ENCODE measurements around the gene DYTN.

DYTN gene

GRCh38 chr2:206670531-206671319 lies 47.5 kb downstream of the DYTN start:
- no peak for DNase-seq (ENCODE audit: low read depth)
- no peak for TF ChIP-seq CTCF (conservative IDR thresholded peaks at IDR 0.05; ENCODE audit: low read length)
- no peak overlapping the region for H3K4me3 ChIP-seq (ENCODE audit: low read length)

DNA sequence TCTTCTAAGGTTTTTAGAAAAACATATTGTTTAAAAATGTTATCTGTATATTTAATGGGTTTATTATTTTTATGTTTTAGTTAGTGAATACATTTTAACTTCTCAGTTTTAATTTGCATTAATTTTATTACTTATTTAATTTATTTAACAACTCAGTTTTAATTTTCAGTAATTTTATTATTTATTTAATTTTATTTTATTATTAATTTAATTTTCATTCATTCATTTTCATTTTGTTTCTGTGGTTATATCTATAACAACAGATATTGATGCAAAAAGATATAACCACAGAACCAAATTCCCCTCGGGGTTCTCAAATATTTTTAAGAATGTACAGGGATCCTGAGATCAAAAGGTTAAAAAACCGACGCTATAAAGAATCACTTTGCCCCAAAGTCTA lies 52.9 kb downstream of the DYTN start:
- no peak overlapping the region for H3K4me3 ChIP-seq (ENCODE audit: low read length)
- no peak for DNase-seq (ENCODE audit: low read depth)
- TF ChIP-seq CTCF (conservative IDR thresholded peaks at IDR 0.05; ENCODE audit: low read length) = no peak

- no peak for DNase-seq (ENCODE audit: low read depth)
- H3K4me3 ChIP-seq (ENCODE audit: low read length) = no peak overlapping the region
- TF ChIP-seq CTCF (conservative IDR thresholded peaks at IDR 0.05; ENCODE audit: low read length) = no peak
Observed at GRCh38 chr2:206657087-206657486, 61.1 kb downstream of the DYTN start.

GRCh38 chr2:206647985-206648384 lies 70.2 kb downstream of the DYTN start:
- no peak overlapping the region for H3K4me3 ChIP-seq (ENCODE audit: low read length)
- TF ChIP-seq CTCF (conservative IDR thresholded peaks at IDR 0.05; ENCODE audit: low read length) = no peak
- peak; percentile 9 for DNase-seq (ENCODE audit: low read depth)

DNA sequence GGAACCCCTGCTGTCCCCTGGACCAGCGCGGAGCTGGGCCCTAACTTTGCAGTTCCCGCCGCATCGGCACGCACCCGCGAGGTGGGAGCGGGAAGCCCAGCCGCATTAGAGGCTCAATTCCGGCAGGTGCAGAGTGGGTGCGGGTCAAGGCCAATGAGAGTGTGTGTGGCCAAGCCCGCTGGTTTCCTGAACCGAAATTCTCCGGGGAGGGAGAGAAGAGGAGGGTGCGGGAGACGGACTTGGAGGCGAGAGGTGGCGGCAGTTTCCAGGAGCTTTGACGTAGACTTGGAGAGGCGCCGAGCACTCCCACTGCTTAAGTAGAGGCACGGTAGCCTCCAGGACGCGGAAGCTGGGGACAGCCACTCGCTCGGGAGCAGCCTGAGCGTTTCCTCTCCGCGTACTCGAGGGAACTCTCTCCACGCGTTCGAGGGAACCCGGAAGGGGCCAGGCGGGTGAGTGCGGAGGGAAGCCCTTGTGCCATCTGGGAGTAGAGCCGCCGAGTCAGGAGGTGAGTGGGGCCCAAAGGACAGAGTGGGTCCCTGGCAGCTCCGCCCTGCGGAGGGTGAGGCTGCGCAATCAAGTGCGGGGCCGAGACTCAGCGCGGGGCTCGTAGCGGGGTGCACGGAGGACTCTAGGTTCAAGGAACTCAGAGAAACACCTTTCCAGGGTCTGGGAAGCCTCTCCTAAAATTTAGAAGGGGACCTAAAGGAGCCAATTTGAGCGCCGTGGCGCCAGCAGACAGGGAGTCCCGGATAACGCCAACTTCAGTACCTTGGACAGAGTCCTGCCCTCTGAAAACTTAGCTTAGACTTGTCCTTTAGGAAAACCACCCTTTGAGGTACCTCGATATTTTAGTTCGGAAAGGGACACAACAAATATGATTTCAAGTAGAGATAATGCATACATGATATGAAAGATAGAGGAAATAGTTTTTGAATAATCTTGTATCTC lies 75.8 kb downstream of the DYTN start, which contains the start of gene FAM237A:
TSS of gene FAM237A (plus strand) at position 413 of the 951 bp plus-strand sequence. CDS start 1,750 bp downstream, outside the sequence.
- no peak for TF ChIP-seq CTCF (conservative IDR thresholded peaks at IDR 0.05; ENCODE audit: low read length)
- H3K4me3 ChIP-seq (ENCODE audit: low read length) = no peak within 1 kb of the TSS
- DNase-seq (ENCODE audit: low read depth) = peak; percentile 56

DNA sequence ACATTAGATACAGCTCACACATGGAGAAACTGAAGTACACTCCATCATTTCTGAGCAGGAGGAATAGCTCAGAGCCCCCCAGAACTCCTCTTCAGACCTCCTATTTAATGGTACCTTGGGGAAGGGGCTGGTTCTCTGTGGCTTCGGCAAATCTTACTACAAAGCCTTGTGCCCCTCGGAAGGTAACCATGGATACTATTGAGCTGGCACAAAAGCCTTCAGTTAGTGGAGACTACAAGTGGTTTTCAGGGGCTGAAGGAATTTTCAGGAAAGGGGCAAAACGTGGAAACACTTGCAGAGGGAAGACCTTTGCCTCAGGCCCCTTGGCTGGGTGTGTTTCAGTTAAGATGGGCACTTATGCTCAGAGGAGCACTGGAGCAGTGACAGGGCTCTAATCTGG lies 77.0 kb downstream of the DYTN start:
- no peak for DNase-seq (ENCODE audit: low read depth)
- no peak overlapping the region for H3K4me3 ChIP-seq (ENCODE audit: low read length)
- no peak for TF ChIP-seq CTCF (conservative IDR thresholded peaks at IDR 0.05; ENCODE audit: low read length)

Data from AG10803 (cell line).